Small intestine (tissue), 16 donors: ENCODE results near the gene KRTAP11-1. TPM values are rescaled to one million over a fixed set of nuclear protein-coding genes. Genes with fewer than 3 reads are reported as not detected.

Source experiments
- DNase-seq, 2 donors: peaks; one replicate each; pipeline versions ENCODE4 v3.0.0 to v3.0.0-alpha.2; 2013
- FAIRE-seq: peaks from 2 replicates; lab custom pipeline; 2012; peaks lifted over from hg19 to GRCh38; lab: Jason Lieb, UNC
- H3K27ac ChIP-seq, 3 donors: one replicate each; pipeline ENCODE4 v1.5.1; 2013; ENCODE audit warnings: low read length in 2 of 3, mild to moderate bottlenecking in 2 of 3, control low read depth in 1 of 3, inconsistent platforms in 1 of 3, low read depth in 1 of 3, moderate library complexity in 1 of 3
- H3K27me3 ChIP-seq, 3 donors: one replicate each; pipeline ENCODE4 v1.6.1; 2013; ENCODE audit warnings: low read length in 3 of 3, inconsistent platforms in 1 of 3; ENCODE audit not compliant: control insufficient read depth in 3 of 3, insufficient read depth in 3 of 3
- H3K36me3 ChIP-seq, 3 donors: one replicate each; pipeline ENCODE4 v1.6.1; 2013; ENCODE audit warnings: low read length in 3 of 3, inconsistent platforms in 1 of 3, low read depth in 1 of 3, mild to moderate bottlenecking in 1 of 3, moderate library complexity in 1 of 3; ENCODE audit not compliant: control insufficient read depth in 3 of 3, insufficient read depth in 2 of 3
- H3K4me1 ChIP-seq, 3 donors: one replicate each; pipeline ENCODE4 v1.6.1; 2013; ENCODE audit warnings: low read length in 2 of 3, inconsistent platforms in 1 of 3, low read depth in 1 of 3, mild to moderate bottlenecking in 1 of 3, moderate library complexity in 1 of 3; ENCODE audit not compliant: control insufficient read depth in 3 of 3, insufficient read depth in 2 of 3
- H3K4me3 ChIP-seq, 3 donors: one replicate each; pipeline ENCODE4 v1.5.1; 2013; ENCODE audit warnings: low read length in 3 of 3, control low read depth in 1 of 3, inconsistent platforms in 1 of 3, low read depth in 1 of 3, mild to moderate bottlenecking in 1 of 3, moderate library complexity in 1 of 3
- H3K9me3 ChIP-seq, 2 donors: one replicate each; pipeline ENCODE4 v1.6.1; 2013; ENCODE audit warnings: low read depth in 1 of 2, low read length in 1 of 2; ENCODE audit not compliant: control insufficient read depth in 2 of 2, insufficient read depth in 1 of 2
- WGBS, 3 donors: extraction: QIAGEN DNeasy Blood & Tissue Kit; methylation state at CpG; one replicate each; pipeline ENCODE4 v1.1.7; 2013; 5-methylcytosine and 5-hydroxymethylcytosine counted together
- long read RNA-seq, 10 donors: transcript quantifications; one replicate each; lab custom pipeline, GENCODE V29; 2026
- polyA plus RNA-seq, 4 donors: library from polyadenylated mRNA; stranded (reverse) in 3 of 4; unstranded in 1 of 4; fragments of 200-250 nt in 3 of 4; fragments of 120-200 nt in 1 of 4; gene quantifications; one replicate each; pipeline versions ENCODE4 v1.2.1 to v1.2.3, GENCODE V29; 2013
- donor health status: healthy with polysubstance abuse.
- donor health status: control.
- donor health status: control.
- donor health status: Bipolar disorder and iron deficiency.
- donor health status: healthy.

KRTAP11-1 gene, protein sequence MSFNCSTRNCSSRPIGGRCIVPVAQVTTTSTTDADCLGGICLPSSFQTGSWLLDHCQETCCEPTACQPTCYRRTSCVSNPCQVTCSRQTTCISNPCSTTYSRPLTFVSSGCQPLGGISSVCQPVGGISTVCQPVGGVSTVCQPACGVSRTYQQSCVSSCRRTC
- polyA plus RNA-seq: not detected
- long read RNA-seq, donor 1: 0 reads
- long read RNA-seq, donor 2: 0 reads
- long read RNA-seq, donor 3: 0 reads
- long read RNA-seq, donor 4: 0 reads
- long read RNA-seq, donor 5: 0 reads
- long read RNA-seq, donor 6: 0 reads
- long read RNA-seq, donor 7, partial matches to known transcripts: 0 of 1 reads
- long read RNA-seq, donor 7, other reads (novel, unspliced or antisense): 0 of 1 reads
- long read RNA-seq, donor 8: 0 reads
- long read RNA-seq, donor 9: 0 reads
- long read RNA-seq, donor 10: 0 reads

DNA sequence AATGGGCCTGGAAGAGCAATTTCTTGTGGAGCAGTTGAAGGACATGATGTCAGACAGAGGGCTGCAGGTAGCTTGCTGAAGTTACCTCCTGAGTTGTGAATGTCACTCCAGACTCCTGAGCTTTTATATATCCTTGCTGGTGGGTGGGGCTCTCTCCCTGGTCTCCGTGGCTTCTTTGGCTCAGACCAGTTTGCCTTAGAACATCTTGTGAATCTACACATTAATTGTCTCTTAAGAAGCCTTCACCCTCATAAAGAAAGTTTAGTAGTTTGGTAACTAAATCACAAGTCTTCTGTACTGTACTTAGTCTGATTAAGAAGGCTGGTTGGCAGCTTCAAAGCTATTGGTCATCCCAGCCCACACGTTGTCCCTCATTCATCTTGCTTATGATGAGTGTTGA is at the start of gene KRTAP11-1:
TSS of gene KRTAP11-1 (minus strand) at position 101 of the 400 bp plus-strand sequence. CDS start at position 45, 56 bp downstream.
- Histone ChIP-seq H3K4me3 (no peak within 1 kb of the TSS), H3K27me3 (no peaks in the 10 kb centered on the region), H3K27ac (no peak within 1 kb of the TSS), H3K36me3 (no peaks in the 10 kb centered on the region), H3K4me1 (no peaks in the 10 kb centered on the region), H3K9me3 (peaks cover 3% of the 10 kb centered on the region in 2 donors)
- WGBS, 3 donors: 85 to 92% (median 88%) methylated on average over 2 of the region's 2 CpGs
- FAIRE-seq (no peak), DNase-seq (no peak)

DNA sequence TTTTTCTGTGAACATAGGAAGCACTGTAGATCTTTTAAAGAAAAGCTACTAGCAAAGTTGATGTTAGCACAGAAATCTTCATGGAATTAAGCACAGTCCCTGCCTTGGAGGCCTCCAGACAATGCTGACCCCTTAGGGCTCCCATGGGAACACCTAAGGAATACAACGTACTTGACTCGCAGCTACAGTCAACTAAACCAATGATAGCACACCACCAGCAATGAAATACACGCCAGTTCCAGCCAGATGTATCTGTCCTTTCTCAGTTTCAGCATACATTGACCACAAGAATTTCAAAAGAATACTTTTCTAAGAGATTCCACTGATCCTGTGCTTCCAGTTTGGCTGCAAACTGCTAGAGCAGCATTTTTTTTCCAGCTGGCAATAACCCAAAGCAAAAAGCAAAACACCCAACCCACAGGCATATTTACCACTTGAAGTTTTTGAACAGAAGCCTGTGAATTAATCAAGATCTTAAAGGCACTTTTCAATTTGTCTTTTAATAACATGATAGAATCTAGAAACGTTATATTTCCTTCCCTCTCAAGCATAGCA is 42.8 kb upstream of the KRTAP11-1 start:
- 59 to 62% (median 61%) methylated on average over 4 of the region's 4 CpGs for WGBS, 3 donors
- Histone ChIP-seq H3K9me3 (peaks cover 0 to 7% of the 10 kb centered on the region in 2 donors), H3K27ac (no peak overlapping the region), H3K4me3 (no peak overlapping the region), H3K4me1 (no peaks in the 10 kb centered on the region), H3K36me3 (no peaks in the 10 kb centered on the region), H3K27me3 (no peaks in the 10 kb centered on the region)
- DNase-seq (no peak), FAIRE-seq (no peak)

DNA sequence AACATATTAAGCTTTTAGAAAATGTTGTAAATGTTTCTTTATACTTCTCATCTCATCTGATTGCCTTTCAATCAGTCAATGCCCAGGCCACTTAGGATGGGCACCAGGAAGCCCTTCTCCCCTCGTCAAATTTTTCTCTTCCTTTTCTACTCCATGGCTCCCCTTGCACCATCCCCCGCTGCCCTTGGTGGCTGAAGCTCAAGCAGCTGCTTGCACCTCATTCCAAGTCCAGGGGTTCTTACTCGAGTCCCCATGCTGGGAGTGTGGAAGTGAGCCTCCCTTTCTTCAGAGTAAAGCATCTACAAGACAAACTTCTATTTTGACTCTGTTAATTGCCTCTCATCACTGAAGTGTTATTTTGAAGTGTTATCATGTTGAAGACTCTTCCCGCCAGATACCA is 39.7 kb upstream of the KRTAP11-1 start:
- Histone ChIP-seq H3K27ac (no peak overlapping the region), H3K9me3 (peaks cover 0 to 6% of the 10 kb centered on the region in 2 donors), H3K36me3 (no peaks in the 10 kb centered on the region), H3K4me1 (no peaks in the 10 kb centered on the region), H3K4me3 (no peak overlapping the region), H3K27me3 (no peaks in the 10 kb centered on the region)
- 62 to 69% (median 64%) methylated on average over 4 of the region's 4 CpGs for WGBS, 3 donors
- no peak for DNase-seq
- FAIRE-seq: no peak

DNA sequence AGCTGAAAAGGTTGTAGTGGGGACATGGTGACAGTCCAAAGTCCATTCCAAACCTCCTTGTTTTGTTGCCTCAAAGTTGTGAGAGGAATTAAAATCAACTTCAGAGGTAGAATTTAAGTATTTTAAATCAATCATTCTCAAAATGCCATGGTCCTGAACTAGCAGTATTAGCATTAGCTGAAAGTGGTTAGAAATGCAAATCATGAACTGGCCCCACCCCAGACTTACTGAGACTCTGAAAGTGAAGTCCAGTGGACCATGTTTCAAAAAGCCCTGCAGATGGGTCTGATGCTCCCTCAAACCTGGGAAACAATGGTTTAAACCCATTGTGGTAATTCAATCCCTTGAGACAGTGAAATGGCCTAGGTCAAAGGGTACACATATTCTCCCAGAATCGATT is 36.2 kb upstream of the KRTAP11-1 start:
- Histone ChIP-seq H3K4me3 (no peak overlapping the region), H3K27ac (no peak overlapping the region), H3K9me3 (no peaks in the 10 kb centered on the region), H3K27me3 (no peaks in the 10 kb centered on the region), H3K4me1 (no peaks in the 10 kb centered on the region), H3K36me3 (no peaks in the 10 kb centered on the region)
- FAIRE-seq (no peak), DNase-seq (no peak)
- 82 to 92% (median 92%) methylated on average over 1 of the region's 1 CpG for WGBS, 3 donors

DNA sequence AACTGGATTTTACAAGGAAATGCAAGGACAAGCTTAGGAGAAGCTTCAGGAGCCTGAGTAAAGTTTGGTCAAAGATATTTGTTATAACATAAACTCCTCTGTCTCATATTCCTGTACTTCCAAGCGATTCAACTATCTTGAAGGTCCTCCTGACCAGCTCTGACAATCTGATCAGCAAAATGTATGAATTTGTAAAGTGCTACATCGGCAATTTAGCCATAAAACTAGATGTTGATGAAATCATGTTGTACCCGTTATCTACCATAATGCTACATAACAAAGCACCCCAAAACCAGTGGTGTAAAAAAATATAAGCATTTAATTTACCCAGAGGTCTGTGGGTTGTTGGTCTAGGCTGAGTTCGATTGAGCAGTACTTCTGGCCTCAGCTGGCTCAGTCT is 19.5 kb upstream of the KRTAP11-1 start:
- no peak overlapping the region for H3K4me3 ChIP-seq
- 56 to 69% (median 65%) methylated on average over 4 of the region's 4 CpGs for WGBS, 3 donors
- H3K27me3 ChIP-seq: no peaks in the 10 kb centered on the region
- no peaks in the 10 kb centered on the region for H3K4me1 ChIP-seq
- no peak for DNase-seq
- H3K9me3 ChIP-seq: no peaks in the 10 kb centered on the region
- FAIRE-seq: no peak
- H3K27ac ChIP-seq: no peak overlapping the region
- no peaks in the 10 kb centered on the region for H3K36me3 ChIP-seq

DNA sequence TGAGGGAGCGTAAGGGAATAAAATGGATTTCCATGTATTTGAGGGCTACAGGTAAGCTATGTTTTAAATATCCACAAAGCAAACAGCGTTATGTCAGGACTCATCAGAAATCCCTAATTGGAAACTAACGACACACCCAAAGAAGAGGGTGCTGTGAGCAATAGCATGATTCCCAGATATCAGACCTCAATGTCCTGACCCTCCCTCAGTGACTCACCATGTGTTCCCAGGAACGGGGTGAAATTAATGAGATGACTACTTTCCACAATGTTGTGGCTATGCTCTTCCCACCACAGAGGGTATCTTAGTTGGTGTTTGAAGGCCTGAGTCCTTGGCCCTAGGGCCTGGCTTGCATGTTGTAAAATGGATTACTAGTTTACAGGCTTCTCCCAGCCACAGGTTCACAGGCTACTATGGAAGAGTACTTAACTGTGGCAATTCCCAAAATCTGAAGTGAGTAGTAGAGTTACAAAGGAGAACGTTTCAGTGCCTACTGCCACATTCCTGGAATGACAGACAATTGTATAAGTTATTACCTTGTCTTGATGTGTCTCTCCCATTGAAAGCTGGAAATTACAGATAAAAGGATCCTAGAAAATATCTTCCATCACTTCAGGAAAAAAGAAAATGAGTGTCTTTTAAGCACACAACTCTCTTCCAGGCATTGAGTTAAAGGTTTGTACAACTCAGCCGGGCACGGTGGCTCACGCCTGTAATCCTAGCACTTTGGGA is 1.7 kb upstream of the KRTAP11-1 start:
- Histone ChIP-seq H3K27ac (no peak overlapping the region), H3K4me3 (no peak overlapping the region), H3K36me3 (no peaks in the 10 kb centered on the region), H3K9me3 (peaks cover 3% of the 10 kb centered on the region in 2 donors), H3K27me3 (no peaks in the 10 kb centered on the region), H3K4me1 (no peaks in the 10 kb centered on the region)
- DNase-seq: no peak
- WGBS, 3 donors: 83 to 86% (median 85%) methylated on average over 8 of the region's 8 CpGs
- no peak for FAIRE-seq

DNA sequence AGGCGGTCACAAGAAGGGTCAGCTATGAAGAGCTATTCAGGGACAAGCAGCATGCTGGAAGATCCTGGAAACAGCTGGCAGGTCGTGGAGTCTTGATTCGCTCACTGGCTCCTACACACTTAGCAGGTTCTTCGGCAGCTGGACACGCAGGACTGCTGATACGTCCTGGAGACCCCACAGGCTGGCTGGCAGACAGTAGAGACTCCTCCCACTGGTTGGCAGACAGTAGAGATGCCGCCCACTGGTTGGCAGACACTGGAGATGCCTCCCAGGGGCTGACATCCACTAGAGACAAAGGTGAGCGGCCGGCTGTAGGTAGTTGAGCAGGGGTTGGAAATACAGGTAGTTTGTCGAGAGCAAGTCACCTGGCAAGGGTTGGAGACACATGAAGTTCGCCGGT is 466 bp downstream of the KRTAP11-1 start:
- H3K27ac ChIP-seq: no peak overlapping the region
- FAIRE-seq (no peak), DNase-seq (no peak)
- H3K4me1 ChIP-seq: no peaks in the 10 kb centered on the region
- no peaks in the 10 kb centered on the region for H3K36me3 ChIP-seq
- H3K27me3 ChIP-seq: no peaks in the 10 kb centered on the region
- H3K4me3 ChIP-seq: no peak overlapping the region
- 75 to 79% (median 78%) methylated on average over 12 of the region's 12 CpGs for WGBS, 3 donors
- peaks cover 3% of the 10 kb centered on the region in 2 donors for H3K9me3 ChIP-seq

DNA sequence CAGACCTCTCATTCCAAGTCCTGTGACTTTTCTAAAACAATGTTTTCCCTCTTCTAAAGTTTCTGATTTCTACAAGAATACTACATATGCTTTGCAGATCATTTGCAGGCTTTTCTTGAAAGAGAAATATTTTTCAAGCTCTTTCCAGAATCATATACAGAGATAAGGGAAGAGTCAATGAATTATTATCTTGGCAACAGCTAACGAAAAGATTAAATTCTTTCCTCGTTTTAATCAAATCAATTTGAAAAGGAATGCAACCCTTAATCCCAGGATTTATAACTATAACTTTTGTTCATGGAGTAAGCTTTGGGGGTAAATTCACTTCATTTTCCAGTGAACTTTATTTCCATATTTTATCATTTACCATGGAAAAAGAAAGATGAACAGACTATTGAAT is 6.9 kb downstream of the KRTAP11-1 start:
- FAIRE-seq (no peak), DNase-seq (no peak)
- no peaks in the 10 kb centered on the region for H3K27me3 ChIP-seq
- no peaks in the 10 kb centered on the region for H3K9me3 ChIP-seq
- no peak overlapping the region for H3K4me3 ChIP-seq
- H3K4me1 ChIP-seq: no peaks in the 10 kb centered on the region
- WGBS, 3 donors: 39 to 50% (median 49%) methylated on average over 2 of the region's 2 CpGs
- no peak overlapping the region for H3K27ac ChIP-seq
- H3K36me3 ChIP-seq: no peaks in the 10 kb centered on the region
